ENCODE data around the gene ELMO3.

Gene ELMO3

GRCh38 chr16:67200491-67200890 lies 1.6 kb downstream of the ELMO3 start:
- DNase-seq = no peak

- no peak for DNase-seq
Observed at GRCh38 chr16:67201411-67202345, 2.7 kb downstream of the ELMO3 start.

GRCh38 chr16:67202426-67202825 lies 3.5 kb downstream of the ELMO3 start:
- no peak for DNase-seq

GRCh38 chr16:67202956-67203493 lies 4.1 kb downstream of the ELMO3 start:
- DNase-seq = no peak

- DNase-seq = no peak
Observed at GRCh38 chr16:67204076-67204475, 5.1 kb downstream of the ELMO3 start.

- no peak for DNase-seq
Observed at GRCh38 chr16:67206129-67206837, 7.4 kb downstream of the ELMO3 start.

- DNase-seq = no peak
Observed at GRCh38 chr16:67206838-67207248, 7.9 kb downstream of the ELMO3 start.

- no peak for DNase-seq
Observed at GRCh38 chr16:67207249-67208091, 8.5 kb downstream of the ELMO3 start.

- no peak for DNase-seq
Observed at GRCh38 chr16:67208154-67208896, 9.4 kb downstream of the ELMO3 start.

GRCh38 chr16:67209565-67209964 lies 10.6 kb downstream of the ELMO3 start:
- no peak for DNase-seq

GRCh38 chr16:67210069-67210937 lies 11.4 kb downstream of the ELMO3 start:
- DNase-seq = no peak

GRCh38 chr16:67211674-67212073 lies 12.7 kb downstream of the ELMO3 start:
- no peak for DNase-seq

GRCh38 chr16:67212766-67213165 lies 13.8 kb downstream of the ELMO3 start:
- DNase-seq = no peak

- DNase-seq = no peak
Observed at GRCh38 chr16:67213197-67214019, 14.5 kb downstream of the ELMO3 start.

GRCh38 chr16:67215706-67216105 lies 16.8 kb downstream of the ELMO3 start:
- DNase-seq = no peak

- no peak for DNase-seq
Observed at GRCh38 chr16:67216612-67217490, 17.9 kb downstream of the ELMO3 start.

- DNase-seq = no peak
Observed at GRCh38 chr16:67223992-67224391, 25.1 kb downstream of the ELMO3 start.

- no peak for DNase-seq
Observed at GRCh38 chr16:67226295-67226803, 27.4 kb downstream of the ELMO3 start.

All from NCI-H2081 treated with DMSO at 0.1 percent for 48 hours (cell line).